8988T (cell line): ENCODE data around the gene PTMS.
"Not testable (repeated sequence)": the region's sequence is repeated elsewhere in the genome, so short reads cannot be mapped to it uniquely, and the experiment has no call there.

Experiments
- DNase-seq: peaks from one replicate; pipeline ENCODE4 v3.0.0; 2011

PTMS gene, protein sequence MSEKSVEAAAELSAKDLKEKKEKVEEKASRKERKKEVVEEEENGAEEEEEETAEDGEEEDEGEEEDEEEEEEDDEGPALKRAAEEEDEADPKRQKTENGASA

DNA sequence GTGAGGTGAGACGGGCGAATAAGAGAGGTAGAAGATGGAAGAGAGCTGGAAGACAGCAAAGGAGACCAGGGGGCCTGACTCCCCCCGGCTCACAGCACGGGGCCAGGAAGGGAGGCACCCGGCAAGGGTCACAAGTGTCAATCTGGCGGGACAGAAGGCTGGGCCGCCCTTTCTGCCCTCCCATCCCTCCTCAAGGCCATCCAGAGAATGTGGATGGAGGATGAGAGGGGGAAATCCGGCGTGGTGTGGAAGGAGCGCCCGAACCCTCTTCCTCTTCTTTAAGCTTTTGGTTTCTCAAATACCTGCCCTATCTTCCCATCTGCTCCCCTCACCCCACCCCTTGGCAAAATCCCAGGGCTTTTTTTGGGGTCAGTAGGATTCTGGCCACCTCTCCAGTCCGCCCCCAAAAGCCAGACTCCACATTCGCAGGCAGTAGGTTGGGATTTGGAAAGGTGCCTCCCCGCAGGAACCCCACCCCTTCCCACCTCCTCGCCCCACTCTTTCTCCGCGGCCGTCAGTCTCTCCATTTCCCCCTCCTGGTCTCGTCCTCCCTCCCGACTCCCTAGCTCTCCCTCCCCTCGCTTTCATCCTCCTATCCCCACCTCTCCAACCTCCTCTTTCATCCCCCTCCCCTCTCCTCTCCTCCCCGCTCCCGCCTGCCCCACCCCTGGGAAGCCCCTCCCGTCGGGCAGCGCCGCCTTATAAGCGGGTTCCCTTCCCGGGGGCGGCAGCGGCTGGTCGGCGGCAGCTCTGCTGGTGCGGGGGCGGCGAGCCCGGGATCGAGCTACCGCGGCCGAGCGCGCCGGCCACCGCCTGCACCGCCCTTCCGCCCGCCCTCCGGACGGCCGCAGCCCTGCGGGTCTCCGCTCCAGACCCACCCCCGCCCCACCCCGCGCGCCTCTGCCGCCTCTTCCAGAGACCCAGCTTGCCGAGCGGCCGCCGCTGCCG lies at the start of gene PTMS:
Gene PTMS, plus strand, starts transcription at position 730 of the 948 bp plus-strand sequence. CDS start 343 bp downstream, outside the sequence.
- DNase-seq: peak; percentile 85

DNA sequence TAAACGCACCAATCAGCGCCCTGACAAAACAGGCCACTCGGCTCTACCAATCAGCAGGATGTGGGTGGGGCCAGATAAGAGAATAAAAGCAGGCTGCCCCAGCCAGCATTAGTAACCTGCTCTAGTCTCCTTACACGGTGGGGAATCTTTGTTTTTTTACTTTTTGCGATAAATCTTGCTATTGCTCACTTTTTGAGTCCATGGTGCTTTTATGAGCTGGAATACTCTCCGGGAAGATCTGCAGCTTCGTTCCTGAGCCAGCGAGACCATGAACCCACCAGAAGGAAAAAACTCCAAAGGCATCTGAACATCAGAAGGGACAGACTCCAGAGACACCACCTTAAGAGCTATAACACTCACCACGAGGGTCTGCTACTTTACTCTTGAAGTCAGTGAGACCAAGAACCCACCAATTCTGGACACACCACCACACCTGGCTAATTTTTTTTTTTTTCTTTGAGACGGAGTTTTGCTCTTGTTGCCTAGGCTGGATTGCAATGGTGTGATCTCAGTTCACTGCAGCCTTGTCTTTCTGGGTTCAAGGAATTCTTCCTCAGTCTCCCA lies 49.2 kb upstream of the PTMS start:
- DNase-seq: no peak

DNA sequence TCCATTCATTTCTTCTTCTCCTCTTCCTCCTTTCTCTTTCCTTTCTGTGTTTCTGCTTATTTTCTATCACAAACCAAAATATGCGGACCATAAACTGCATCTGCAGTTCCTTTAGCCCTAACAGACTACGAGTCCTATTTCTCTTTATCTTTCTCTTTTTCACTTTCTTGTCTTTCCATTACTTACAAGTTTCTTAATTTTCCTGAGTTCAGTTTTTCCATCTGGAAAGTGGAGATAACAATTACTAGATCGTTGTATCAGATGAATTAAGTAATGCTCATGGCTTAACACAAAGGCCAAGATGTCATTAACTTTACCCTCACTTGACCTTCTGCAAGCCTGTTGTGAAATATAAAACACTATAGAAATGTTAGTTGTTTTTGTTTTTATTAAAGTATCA lies 43.3 kb upstream of the PTMS start:
- no peak for DNase-seq

DNA sequence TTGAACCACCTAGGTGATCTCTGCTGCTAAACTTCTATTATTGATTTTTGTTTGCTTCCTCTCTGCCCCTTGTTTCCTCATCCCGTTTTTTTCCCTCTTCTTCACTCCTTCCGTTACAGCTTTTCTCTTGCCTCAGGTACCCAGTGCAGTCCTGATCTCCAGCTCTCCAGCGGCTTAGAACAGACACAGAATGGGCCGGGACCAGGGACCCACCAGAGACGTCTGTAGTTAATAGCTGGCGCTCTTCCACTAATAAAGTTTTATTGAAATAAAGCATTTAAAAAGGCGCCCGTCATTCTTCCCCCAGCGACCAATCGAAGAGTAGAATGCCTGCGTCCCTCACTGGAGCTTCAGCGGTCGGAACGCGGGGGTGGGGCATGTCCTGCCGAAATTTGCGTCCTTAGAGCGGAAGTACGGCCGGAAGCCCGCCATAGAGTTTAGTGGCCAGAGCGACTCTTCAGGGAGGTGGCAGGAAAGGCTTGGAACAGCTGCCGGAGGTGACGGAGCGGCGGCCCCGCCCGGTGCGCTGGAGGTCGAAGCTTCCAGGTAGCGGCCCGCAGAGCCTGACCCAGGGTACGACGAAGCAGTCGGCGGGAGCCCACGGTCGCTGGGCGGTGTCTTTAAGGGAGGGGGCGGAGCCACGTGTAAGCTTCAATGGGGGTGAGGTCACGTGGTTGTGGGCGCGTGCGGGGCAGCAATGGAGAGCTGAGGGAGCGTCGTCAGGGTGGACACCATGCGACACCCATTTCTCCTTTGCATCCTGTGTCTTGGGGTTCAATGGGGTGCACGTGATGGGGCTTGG lies 42.4 kb upstream of the PTMS start, which contains the start of gene COPS7A:
Gene COPS7A, plus strand, starts transcription at position 440 of the 802 bp plus-strand sequence. CDS start 611 bp downstream, outside the sequence.
- DNase-seq: peak; percentile 86

DNA sequence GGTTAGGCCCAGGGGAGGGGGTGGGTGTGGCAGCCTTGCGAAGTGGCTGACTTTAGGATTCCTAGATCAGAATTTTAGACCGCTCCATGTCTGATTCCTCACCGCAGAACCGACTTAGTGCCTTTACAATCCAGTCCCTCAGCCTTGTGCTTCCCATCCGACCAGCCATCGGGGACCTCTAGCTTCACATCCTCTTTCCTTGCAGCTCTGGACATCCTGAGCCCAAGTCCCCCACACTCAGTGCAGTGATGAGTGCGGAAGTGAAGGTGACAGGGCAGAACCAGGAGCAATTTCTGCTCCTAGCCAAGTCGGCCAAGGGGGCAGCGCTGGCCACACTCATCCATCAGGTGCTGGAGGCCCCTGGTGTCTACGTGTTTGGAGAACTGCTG lies 41.8 kb upstream of the PTMS start:
- no peak for DNase-seq

DNA sequence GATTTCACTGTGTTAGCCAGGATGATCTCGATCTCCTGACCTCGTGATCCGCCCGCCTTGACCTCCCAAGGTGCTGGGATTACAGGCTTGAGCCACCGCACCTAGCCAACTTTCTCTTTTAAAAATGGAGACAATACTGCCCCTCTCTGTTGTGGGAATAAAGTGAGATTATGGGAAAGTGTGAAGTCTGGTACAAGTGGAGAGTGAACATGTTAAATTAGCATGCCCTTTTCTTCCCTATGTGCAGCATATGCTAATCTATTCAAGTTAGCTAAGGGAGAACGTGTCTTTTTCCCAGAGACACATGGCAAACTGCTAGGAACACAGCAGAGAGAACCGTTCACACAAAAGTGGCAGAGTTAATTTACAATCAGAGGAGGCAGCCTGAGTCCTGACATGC lies 40.8 kb upstream of the PTMS start:
- DNase-seq: no peak

DNA sequence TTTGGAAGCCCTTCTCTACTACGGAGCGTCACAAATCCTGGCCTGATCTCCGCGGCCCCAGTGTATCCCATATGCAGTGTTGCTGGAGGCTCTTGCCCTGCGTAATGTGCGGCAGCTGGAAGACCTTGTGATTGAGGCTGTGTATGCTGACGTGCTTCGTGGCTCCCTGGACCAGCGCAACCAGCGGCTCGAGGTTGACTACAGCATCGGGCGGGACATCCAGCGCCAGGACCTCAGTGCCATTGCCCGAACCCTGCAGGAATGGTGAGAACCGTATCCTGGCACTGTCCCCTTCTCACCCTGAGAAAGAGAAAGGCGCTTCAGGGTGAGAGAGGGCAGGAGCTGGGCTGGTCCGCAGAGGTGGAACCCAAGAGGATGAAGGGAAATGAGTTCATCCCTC lies 37.0 kb upstream of the PTMS start:
- DNase-seq: no peak

DNA sequence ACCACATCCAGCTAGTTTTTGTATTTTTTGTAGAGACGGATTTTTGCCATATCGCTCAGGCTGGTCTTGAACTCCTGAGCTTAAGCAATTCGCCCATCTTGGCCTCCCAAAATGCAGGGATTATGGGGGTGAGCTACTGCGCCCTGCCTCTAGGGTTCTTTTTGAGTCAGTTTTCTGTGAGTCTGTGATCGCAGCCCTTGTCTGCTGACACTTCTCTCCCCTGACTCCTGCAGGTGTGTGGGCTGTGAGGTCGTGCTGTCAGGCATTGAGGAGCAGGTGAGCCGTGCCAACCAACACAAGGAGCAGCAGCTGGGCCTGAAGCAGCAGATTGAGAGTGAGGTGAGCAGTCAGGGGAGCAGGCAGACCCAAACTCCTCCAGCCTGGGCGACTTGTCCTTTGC lies 36.0 kb upstream of the PTMS start:
- DNase-seq: no peak

DNA sequence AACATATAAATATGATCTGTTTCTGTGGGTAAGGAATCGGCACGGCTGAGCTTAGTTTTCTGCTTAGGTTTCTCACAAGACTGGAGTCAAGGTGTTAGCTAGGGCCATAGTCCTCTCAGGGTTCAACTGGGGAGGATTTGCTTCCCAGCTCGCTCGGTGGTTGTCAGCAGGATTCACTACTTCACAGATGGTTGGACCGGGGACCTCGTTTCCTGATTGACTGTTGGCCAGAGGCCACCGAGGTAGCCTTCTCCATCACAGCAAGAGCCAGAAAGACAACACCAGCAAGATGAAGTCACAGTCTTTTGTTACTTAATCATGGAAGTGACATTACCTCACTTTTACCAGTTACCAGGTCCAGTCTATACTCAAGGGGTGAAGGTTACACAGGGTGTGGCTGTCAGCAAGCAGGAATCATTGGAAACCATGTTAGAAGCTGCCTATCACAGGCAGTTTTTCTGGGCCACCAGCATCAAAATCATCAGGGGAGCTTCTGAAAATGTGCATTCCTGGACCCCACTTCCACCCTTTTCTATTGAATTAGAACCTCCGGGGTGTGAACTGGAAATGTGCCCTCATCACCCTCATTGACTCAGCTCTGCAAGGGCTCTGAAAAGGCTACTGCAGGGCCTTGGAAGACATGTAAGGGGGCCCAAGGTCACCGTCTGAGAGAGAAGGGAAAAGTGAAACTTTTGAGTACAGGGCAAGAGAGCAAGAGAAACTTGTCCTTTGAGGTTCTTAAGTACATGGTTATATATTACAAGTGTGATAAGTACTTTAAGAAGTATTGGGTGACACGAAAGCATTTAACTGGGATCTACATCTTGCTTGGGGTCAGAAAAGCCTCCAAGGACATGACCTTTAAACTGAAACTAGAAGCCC lies 31.4 kb upstream of the PTMS start:
- no peak for DNase-seq

DNA sequence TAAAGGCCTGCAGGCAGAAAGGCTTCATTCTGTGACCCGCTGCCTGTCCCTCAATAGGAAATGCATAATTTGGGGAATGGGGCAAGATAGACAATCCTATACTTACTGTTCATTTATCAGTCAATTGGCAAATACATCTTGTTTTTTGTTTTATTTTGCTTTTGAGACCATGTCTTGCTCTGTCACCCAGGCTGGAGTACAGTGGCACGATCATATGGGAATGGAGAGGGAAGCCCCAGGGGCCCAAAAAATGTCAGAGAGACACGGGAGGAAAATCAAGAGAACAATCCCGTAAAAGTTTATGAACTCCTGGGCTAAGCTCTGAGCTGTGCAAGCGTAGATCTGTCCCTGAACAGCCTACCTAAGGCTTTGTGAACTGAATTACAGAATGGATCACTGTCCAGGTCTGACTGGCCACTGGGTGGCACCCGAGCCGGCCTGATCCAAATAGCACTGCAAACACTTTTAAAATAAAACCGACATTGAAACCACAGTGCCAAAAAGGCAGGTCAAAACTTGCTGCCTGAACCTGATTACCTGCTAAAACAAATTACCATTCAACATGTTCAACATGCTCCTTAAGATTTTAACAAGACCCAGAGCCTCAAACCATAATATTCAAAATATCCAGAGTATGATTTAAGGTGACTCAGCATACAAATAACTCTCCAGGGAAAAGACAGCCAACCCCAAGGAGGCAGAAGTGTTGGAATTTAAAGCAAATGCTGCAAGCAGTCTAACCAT lies 30.5 kb upstream of the PTMS start:
- peak; percentile 35 for DNase-seq

DNA sequence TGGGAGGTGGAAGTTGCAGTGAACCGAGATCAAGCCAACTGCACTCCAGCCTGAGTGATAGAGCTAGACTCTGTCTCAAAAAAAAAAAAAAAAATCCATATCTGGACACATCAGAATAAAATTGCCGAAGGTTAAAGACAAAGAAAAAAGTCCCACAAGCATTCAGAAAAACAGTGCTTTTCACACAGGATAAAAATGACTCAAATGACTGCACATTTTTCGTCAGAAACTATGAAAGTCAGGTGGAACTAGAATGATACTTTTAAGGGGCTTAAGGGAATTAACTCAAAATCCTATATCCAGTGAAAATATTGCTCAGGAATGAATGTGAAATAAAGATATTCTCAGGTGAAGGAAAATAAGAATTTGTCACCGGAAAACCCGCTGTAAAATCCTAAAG lies 29.4 kb upstream of the PTMS start:
- no peak for DNase-seq

DNA sequence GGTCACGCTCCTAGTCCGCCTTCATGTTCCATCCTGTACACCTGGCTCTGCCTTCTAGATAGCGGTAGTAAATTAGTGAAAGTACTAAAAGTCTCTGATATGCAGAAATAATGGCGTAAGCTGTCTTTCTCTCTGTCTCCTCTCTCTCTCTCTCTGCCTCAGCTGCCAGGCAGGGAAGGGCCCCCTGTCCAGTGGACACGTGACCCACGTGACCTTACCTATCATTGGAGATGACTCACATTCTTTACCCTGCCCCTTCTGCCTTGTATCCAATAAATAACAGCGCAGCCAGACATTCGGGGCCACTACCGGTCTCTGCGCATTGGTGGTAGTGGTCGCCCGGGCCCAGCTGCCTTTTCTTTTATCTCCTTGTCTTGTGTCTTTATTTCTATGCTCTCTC lies 24.1 kb upstream of the PTMS start:
- not testable (repeated sequence) for DNase-seq

DNA sequence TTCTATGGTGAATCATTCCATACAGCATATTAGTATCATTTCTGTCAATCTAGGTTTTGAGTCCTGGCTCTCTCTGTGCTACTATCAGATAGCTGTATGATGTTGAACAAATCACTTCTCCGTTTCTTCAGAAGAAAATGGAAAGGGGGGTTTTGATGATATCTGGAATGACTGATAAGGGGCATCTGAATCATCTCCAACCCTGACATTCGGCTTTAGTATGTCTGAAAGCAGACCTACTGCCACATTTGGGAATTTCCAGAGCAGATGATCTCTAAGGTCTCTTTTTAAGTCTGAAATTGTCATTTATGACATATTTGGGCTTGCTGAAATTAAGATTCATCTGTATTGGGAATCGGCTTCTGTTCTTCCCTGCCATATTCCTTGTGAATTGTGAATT lies 23.3 kb upstream of the PTMS start:
- no peak for DNase-seq

DNA sequence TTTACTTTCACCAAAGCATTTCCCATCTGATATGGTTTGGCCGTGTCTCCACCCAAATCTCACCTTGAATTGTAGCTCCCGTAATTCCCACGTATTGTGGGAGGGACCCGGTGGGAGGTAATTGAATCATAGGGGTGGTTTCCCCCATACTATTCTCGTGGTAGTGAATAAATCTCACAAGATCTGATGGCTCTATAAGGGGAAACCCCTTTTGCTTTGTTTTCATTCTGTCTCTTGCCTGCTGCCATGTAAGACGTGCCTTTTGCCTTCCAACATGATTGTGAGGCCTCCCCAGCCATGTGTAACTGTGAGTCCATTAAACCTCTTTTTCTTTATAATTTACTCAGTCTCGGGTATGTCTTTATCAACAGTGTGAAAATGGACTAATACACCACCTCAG lies 22.9 kb upstream of the PTMS start:
- not testable (repeated sequence) for DNase-seq

DNA sequence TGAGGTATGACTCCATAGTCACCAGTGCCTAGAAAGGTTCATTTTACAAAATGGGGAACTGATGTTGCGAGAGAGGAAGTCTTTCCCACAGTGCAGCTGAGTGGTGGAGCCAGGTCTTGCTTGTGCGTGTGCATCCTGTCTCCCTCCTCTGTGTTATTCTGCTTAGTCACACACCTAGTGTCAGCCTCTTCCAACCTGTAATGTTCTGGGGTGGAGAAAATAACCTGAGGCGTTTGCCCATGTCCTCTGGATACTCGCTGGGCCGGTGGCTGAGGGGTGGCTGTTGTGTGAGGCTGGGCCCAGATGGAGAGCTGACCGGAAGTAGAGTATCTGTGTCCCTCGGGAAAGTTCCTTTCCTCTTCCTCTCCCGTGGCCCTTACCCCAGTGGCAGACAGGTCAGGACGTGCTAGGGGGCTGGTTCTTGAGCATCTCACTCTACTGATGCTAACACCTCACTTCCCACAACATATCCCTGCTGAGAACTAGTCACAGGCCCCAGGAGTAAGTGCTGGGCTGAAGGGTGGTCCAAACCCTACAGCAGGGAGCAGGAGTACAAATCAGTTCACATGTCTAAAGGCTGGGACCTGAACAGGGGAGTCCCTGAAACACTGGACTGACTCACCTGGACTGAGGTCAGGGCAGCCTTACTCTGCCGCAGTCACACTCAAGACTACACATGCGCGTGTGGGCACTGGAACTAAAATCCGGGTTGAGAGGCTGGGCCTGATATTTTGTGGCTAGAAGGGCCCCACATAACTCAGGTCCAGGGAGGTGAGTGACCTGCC lies 20.2 kb upstream of the PTMS start:
- DNase-seq: no peak

DNA sequence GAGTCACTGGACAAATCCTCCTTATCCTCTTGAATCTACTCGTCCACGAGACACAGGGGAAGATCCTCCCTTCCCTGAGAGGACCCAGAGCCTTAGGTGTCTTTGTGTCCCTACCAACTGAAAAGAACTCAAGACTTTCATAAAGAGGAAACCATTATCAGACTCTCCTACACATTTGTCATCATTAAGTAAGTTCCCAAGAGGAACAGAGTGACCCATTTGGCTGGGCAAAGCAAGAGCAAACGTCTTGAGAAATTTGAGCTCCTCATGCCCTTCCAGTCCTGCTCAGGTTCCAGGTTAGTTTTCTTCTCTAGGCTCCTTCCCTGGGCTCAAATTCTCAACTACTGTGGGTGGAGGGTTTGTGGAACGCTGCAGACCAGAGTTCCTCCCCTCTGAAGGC lies 18.9 kb upstream of the PTMS start:
- no peak for DNase-seq

DNA sequence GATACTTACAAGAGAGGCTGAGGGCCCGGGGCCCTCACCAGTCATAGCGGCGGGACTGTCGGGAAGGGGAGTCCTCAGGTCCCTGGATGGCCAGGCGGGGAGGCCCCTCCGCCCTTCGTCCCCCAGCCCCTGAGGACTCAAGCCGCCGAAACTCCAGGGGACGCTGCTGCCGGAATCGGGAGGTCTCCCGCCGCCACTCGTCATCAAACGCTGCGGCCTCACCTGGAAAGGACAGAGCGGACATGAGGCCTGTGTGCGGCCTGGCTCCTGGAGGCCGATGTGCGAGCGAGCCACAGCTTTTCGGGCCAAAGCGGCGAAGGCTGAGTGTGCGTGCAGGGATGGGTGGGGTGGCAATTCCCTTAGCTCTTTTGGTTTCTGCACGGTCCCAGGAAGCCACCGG lies 17.4 kb upstream of the PTMS start:
- no peak for DNase-seq

DNA sequence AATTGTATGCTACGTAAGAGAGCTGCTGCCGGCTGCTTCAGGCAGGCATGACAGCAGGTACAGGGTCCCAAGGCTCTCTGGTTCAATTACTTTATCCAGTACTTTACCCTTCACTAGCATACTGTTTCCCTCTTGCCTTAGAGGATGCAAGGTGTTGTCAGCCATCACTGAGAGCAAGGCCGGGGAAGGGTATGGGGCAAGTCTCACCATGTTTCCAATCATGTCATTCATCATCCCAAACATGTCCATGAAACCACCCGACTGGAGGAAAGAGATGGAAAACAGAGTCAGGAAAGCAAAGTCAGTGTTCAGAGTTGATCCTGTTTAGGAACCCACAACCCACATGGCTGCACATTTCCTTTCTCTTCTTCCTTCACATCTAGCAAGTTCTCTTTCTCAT lies 15.7 kb upstream of the PTMS start:
- no peak for DNase-seq

DNA sequence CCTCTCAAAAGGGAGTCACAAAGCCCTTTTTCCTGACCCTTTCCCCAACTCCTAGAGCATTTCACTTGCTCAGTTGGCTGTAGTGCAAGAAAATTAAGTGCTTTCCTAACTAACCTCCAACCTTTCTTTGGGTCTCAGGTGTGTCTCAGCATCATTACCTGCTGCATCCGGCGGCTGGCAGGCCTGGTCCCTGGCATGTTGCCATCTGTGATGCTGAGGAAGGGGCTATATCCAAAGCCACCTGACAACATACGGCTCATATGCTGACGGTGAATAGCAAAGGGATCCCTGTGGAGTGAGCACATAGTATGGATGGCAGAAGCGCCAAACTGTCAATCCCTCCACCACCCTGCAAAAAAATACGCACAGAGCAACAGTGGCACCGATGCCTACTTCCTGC lies 14.4 kb upstream of the PTMS start:
- no peak for DNase-seq

DNA sequence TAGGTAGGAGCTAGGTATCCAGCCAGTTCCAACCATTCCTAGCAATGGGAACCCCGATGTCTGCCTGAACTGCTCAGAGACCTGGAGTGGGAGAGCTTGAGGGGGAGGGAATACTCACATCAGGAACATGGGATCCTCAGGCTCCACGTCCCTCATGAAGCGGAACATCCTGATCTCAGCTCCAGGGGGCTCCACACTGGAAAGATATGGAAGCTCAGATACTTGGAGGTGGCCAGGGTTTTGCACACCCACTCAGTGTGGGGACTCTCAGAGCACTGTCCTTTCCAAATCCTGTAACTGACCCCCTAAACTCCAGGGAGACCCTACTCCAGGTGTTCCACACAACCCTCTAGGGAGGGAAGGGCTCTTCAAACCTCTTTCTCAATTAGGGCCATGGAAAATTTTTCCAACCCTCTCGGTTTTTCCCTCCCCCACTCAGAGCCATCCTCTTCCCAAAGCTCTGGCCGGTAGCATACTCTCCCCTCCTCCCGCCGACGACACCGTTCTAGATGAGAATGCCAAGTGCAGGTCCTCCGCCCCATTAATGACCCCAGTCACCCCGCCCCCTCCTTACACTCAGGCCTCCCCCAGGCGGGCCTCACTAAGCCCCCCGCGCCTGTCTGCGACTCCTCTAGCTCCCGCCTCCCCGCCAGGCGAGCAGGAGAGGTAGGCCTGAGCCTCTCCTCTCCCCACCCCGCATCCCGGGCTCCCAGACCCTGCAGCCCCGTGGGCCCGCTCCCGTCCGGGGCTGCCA lies 13.8 kb upstream of the PTMS start:
- DNase-seq: peak; percentile 35
